SK-N-MC (cell line): ENCODE measurements around the gene UGT2B7.

Experiments used
- EZH2 ChIP-seq: fragments of 200-600 bp; sonication (generic); IDR thresholded peaks from one replicate; pipeline ENCODE4 v1.6.1; 2017; ENCODE audit warnings: antibody characterized with exemption
- FOXP2 ChIP-seq: optimal IDR thresholded peaks from 2 replicates; pipeline ENCODE3; 2011; ENCODE audit warnings: mild to moderate bottlenecking, moderate library complexity; ENCODE audit not compliant: insufficient read depth; ENCODE audit errors: extremely low read length, control extremely low read depth
- POLR2AphosphoS5 ChIP-seq: IDR thresholded peaks from 2 replicates; pipeline ENCODE4 v1.6.1; 2012; ENCODE audit warnings: mild to moderate bottlenecking, low read depth, low read length, borderline replicate concordance

DNA sequence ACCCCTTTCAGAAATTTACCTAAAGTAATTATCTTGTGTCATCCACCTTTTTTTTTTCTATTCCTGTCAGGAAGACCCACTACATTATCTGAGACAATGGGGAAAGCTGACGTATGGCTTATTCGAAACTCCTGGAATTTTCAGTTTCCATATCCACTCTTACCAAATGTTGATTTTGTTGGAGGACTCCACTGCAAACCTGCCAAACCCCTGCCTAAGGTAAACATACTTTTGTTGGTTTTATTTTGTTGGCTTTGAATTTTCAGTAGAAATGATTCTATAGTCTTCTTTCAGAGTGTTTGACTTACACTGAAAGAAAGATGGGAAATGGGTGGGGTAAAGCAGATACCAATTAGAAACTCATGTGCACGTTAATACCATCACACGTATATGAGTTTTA is 2.2 kb downstream of the UGT2B7 start:
- TF ChIP-seq EZH2 (no peak), POLR2AphosphoS5 (no peak), FOXP2 (no peak)
